GM10248 (cell line): ENCODE measurements around the gene LRRK1.

Source experiments
- CTCF ChIA-PET: fragments of 300-600 bp; sonication (Branson Sonifier 250); formaldehyde crosslinking; extraction: SDS; loops from one replicate; lab custom pipeline; 2021; ENCODE audit warnings: antibody characterized with exemption; lab: Yijun Ruan, JAX
- POLR2A ChIA-PET: fragments of 350-650 bp; sonication (Branson Sonifier 250); formaldehyde crosslinking; extraction: SDS; loops from one replicate; lab custom pipeline; 2020; ENCODE audit warnings: antibody characterized with exemption; lab: Yijun Ruan, JAX
- DNase-seq: peaks from one replicate; pipeline ENCODE4 v3.0.0; 2012; ENCODE audit errors: extremely low spot score
- CTCF ChIP-seq: IDR thresholded peaks from 2 replicates; pipeline ENCODE4 v1.5.1; 2012; ENCODE audit warnings: mild to moderate bottlenecking, low read depth; ENCODE audit errors: extremely low read depth, missing control alignments, control extremely low read depth

Gene LRRK1

DNA sequence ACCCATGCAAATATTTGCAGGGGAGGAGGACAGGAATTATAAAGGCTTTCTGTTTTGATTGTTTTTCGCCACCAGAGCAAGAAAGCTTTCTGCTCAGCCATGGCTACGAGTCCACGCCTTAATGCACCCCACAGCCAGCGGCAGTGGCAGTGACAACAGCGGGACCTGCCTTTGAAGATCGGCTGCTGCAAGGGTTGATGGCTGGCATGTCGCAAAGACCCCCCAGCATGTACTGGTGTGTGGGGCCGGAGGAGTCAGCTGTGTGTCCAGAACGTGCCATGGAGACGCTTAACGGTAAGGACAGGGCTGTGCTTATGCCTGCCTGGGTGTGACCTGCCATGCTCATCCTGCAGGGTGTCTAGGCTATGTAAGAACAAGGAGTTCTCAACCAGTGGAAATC lies 5.3 kb downstream of the LRRK1 start:
- ChIA-PET CTCF (interaction anchor here (1.4 to 17.0 kb wide), 2 partner anchors 11 to 80 kb away, joined by 5 to 550 read pairs; no protein-coding TSS in a partner anchor), POLR2A (no interaction called here)
- DNase-seq = no peak
- no peak for TF ChIP-seq CTCF

DNA sequence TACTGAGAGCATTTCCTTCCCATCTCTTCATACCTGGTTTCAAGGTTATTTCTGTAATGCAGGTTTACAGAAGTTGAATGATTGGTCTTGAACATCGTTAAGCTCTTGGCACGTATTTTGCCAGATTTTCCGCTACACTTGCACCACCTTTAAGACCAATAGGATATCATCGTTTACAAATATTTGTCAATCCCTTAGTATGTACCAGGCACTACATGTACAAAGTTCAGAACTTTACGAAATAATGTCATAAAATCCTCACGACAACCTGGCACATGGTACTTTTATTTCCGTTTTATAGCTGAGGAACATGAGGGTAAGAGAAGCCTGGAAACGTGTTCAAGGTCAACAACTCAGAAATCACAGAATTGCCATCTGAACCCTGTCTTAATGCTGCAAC lies 6.3 kb downstream of the LRRK1 start:
- ChIA-PET POLR2A (no interaction called here), CTCF (interaction anchor here (1.4 to 17.0 kb wide), 2 partner anchors 10 to 79 kb away, joined by 5 to 550 read pairs; no protein-coding TSS in a partner anchor)
- DNase-seq = no peak
- no peak for TF ChIP-seq CTCF

DNA sequence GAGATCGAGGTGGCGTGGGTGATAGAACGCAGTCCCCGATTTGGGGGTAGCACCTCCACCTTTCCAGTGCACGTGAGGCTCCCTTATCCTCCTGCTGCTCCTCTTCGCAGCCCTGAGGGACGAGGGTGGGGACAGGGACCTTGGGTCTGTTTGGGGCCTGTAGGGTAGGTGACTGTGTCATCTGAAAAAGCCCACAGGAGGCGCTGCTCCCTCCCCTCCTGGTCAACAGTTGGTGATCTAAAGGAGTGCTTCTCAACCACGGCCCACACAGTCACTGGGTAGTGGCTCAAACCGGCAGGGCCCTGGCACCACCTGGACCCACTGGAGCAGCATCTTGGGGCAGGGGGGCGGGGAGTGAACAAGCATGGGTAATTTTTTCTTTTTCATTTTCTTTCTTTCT lies 7.1 kb downstream of the LRRK1 start:
- POLR2A ChIA-PET = no interaction called here
- CTCF ChIA-PET = interaction anchor here (1.0 to 17.0 kb wide), 5 partner anchors 9 to 82 kb away, joined by 3 to 550 read pairs (median 14); no protein-coding TSS in a partner anchor
- peak; percentile 48 for DNase-seq
- peak; percentile 31 for TF ChIP-seq CTCF

DNA sequence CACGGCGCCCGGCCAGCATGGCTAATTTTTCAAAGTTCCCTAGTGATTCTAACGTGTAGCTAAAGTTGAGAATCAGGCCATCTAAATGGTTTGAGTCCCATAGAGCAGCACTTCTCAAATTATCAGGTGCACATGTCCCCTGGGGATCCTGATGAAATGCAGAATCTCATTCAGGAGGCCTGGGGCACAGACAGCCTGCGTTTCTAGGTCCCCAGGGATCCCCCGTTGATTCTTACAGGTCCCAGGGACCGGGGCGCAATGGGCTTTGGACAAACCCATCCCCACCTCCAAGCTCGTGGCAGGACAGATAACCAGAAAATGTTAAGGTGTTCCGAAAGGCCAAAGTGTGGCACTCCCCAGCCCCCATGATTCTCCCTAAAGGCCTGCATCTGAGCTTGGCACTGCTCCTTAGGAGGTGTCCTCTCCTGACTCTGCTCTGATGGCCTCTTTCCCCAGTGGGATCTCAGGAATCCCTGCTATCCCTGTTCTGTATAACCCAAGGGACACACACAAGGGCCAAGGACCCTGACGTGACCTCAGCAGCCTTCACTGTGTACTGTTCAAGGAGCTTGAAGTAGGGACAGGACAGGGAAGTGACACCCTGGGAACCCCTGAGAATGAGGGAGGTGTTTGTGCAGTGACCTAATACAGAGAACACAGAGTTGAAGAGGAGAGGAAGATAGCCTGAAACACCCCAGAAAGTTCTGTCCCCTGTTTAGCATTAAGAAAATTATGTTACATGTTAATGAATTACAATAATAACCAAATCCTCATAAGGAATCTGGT lies 8.0 kb downstream of the LRRK1 start:
- no peak for DNase-seq
- TF ChIP-seq CTCF = no peak
- ChIA-PET CTCF (interaction anchor here (0.9 to 5.5 kb wide), 8 partner anchors 8 to 87 kb away, joined by 3 to 55 read pairs (median 4); partner anchors contain the start of gene LRRK1), POLR2A (interaction anchor here (1.0 kb wide), 1 partner anchor 10 kb away, joined by 3 read pairs; no protein-coding TSS in a partner anchor)

GRCh38 chr15:100928632-100929280 lies 9.6 kb downstream of the LRRK1 start:
- TF ChIP-seq CTCF = no peak
- POLR2A ChIA-PET = no interaction called here
- CTCF ChIA-PET = interaction anchor here (0.9 to 5.5 kb wide), 7 partner anchors 9 to 79 kb away, joined by 3 to 55 read pairs (median 14); partner anchors contain the start of gene LRRK1
- no peak for DNase-seq

DNA sequence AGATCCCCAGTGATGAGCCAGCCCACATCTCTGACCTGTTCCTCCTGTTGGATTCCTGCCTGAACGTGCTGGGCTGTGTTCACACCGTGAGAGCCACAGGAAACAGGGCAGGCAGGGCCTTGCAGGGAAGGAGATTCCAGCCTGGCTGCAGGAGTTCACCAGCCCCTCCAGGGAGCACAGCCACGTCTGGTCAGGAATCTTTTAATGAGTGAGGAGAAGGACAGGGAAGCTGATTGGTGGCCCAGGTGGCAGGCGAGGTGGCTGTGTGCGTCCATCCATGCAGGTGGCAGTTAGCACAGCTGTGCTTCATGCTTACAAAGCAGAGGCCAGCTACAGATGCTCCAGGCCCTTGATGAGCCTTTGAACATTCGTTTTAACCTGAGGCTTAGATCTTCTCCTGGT lies 10.5 kb downstream of the LRRK1 start:
- DNase-seq = peak; percentile 49
- ChIA-PET POLR2A (no interaction called here), CTCF (interaction anchor here (0.9 to 5.5 kb wide), 5 partner anchors 10 to 78 kb away, joined by 3 to 55 read pairs (median 14); partner anchors contain the start of gene LRRK1)
- no peak for TF ChIP-seq CTCF
